A673 (cell line): ENCODE measurements around the gene AGBL5. TPM values are rescaled to one million over a fixed set of nuclear protein-coding genes. Genes with fewer than 3 reads are reported as not detected.
A peak's percentile ranks its signal among the peaks of the same experiment; 100 is the strongest.

Experiments
- BruUV-seq: library from RNA; stranded (reverse); fragments of 400-500 nt; replicated peaks from 2 replicates; lab custom pipeline; 2021; lab: Mats Ljungman, UMichigan
- CTCF ChIA-PET: fragments of 300-600 bp; sonication (Branson Sonifier 250); formaldehyde crosslinking; loops from one replicate; lab custom pipeline; 2022; ENCODE audit warnings: antibody characterized with exemption; lab: Charles Lee
- POLR2A ChIA-PET: fragments of 300-600 bp; sonication (Branson Sonifier 250); formaldehyde crosslinking; loops from one replicate; lab custom pipeline; 2022; ENCODE audit warnings: antibody characterized with exemption; ENCODE audit not compliant: low non-redundant PET; lab: Charles Lee
- DNase-seq: peaks from one replicate; pipeline ENCODE4 v3.0.0-alpha.2; 2015; ENCODE audit warnings: low spot score
- H3K27ac ChIP-seq: fragments of 200-600 bp; sonication (generic); 2 replicates; pipeline ENCODE4 v1.5.1; 2016; ENCODE audit warnings: mixed run types, low read depth, mild to moderate bottlenecking, mixed read lengths, antibody characterized with exemption, low read length; ENCODE audit not compliant: poor library complexity, severe bottlenecking
- H3K27me3 ChIP-seq: fragments of 200-600 bp; sonication (generic); replicated peaks from 2 replicates; pipeline ENCODE4 v1.6.1; 2017; ENCODE audit warnings: mixed run types, low read depth, mild to moderate bottlenecking, mixed read lengths, antibody characterized with exemption, low read length; ENCODE audit not compliant: insufficient read depth, poor library complexity
- H3K36me3 ChIP-seq: fragments of 200-600 bp; sonication (generic); 2 replicates; pipeline ENCODE4 v1.6.1; 2016; ENCODE audit warnings: mixed run types, mild to moderate bottlenecking, mixed read lengths, antibody characterized with exemption, low read length; ENCODE audit not compliant: insufficient read depth, poor library complexity, severe bottlenecking
- H3K4me1 ChIP-seq: fragments of 200-600 bp; sonication (generic); 2 replicates; pipeline ENCODE4 v1.6.1; 2017; ENCODE audit warnings: mixed run types, mild to moderate bottlenecking, mixed read lengths, antibody characterized with exemption, low read length; ENCODE audit not compliant: insufficient read depth, poor library complexity, severe bottlenecking
- H3K4me3 ChIP-seq: fragments of 200-600 bp; sonication (generic); 2 replicates; pipeline ENCODE4 v1.5.1; 2016; ENCODE audit warnings: low read depth, mixed run types, mild to moderate bottlenecking, mixed read lengths, low read length; ENCODE audit not compliant: poor library complexity, severe bottlenecking
- H3K9me3 ChIP-seq: fragments of 200-600 bp; sonication (generic); 2 replicates; pipeline ENCODE4 v1.6.1; 2016; ENCODE audit warnings: mixed run types, low read depth, mild to moderate bottlenecking, mixed read lengths, antibody characterized with exemption, low read length; ENCODE audit not compliant: poor library complexity, severe bottlenecking
- EZH2 ChIP-seq: fragments of 200-600 bp; sonication (generic); IDR thresholded peaks from 2 replicates; pipeline ENCODE4 v1.6.1; 2017; ENCODE audit warnings: borderline replicate concordance, low read depth, mild to moderate bottlenecking, mixed read lengths, antibody characterized with exemption, low read length; ENCODE audit not compliant: poor library complexity, severe bottlenecking
- intact Hi-C: fragments of 100-400 bp; cut with micrococcal nuclease; formaldehyde crosslinking; loops from one replicate; pipeline ENCODE4 v1.10.0; 2022; ENCODE audit not compliant: unreplicated experiment
- total RNA-seq: library from RNA; stranded (reverse); gene quantifications from 2 replicates; pipeline ENCODE4 v1.2.3, GENCODE V29; 2021
- TF ChIP-seq, protein P1 (sequence below): fragments of 300-800, 200-600 bp; sonication (generic); conservative IDR thresholded peaks from 2 replicates; pipeline ENCODE4 v1.5.1; 2017; ENCODE audit warnings: low read depth, mild to moderate bottlenecking, antibody characterized with exemption, low read length, moderate library complexity, mixed read lengths

The AGBL5 gene
- total RNA-seq, 1 experiment from 2014 or later: 64.1 TPM

DNA sequence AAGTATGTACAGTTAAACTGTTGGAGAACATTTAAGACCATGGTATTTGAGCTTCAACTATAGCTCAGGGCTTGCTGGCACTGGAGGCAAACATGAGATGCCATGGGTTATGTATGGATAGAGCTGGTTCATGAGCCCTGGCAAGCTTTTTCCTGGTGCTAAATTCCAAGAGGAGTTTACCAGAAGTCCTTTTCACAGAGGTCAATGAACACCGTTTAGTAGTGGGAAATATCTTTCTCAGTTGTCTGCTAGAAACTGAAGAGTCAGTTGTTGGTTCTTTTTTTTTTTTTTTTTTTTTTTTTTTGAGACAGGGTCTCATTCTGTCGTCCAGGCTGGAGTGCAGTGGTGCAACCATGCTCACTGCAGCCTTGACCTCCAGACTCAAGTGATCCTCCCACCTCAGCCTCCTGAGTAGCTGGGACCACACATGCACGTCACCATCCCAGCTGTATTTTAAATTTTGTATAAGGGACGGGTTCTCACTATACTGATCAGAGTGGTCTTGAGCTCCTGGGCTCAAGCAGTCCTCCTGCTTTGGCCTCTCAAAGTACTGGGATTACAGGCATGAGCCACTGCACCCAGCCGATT is 36.4 kb downstream of the AGBL5 start:
- no peak for DNase-seq
- no peaks in the 10 kb centered on the region for H3K9me3 ChIP-seq
- intact Hi-C loops: no loop called here
- H3K27ac ChIP-seq: no peak overlapping the region
- ChIA-PET CTCF (interaction anchor here (0.7 to 1.3 kb wide), 4 partner anchors 16 to 593 kb away, joined by 3 to 8 read pairs (median 6); partner anchors contain the start of gene OST4), POLR2A (interaction anchor here (0.7 kb wide), 1 partner anchor 16 kb away, joined by 15 read pairs; the partner anchor contains the start of gene OST4)
- H3K4me1 ChIP-seq: peaks cover 6% of the 10 kb centered on the region
- TF ChIP-seq EZH2: no peak
- no peaks in the 10 kb centered on the region for H3K27me3 ChIP-seq
- BruUV-seq: no TSS peak
- H3K4me3 ChIP-seq: peak overlapping the region; percentile 59
- H3K36me3 ChIP-seq: no peaks in the 10 kb centered on the region

DNA sequence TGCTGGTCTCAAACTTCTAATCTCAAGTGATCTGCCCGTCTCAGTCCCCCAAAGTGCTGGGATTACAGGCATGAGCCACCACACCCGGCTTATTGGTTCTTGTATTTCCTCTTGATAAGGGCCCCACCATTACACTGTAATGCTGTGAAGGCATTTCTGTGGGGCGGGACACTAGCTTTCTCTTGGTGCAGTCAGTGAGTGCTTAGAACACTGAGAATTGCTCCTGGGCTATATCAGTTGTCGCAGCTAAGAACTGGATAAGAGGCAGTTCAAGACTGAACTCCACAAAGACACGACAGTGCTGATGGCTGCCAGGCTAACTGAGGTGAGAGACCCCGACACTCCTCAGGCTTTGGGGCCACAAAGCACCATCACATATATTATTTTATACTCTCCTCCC is 37.2 kb downstream of the AGBL5 start:
- Histone ChIP-seq H3K36me3 (no peaks in the 10 kb centered on the region), H3K27me3 (no peaks in the 10 kb centered on the region), H3K4me1 (peaks cover 6% of the 10 kb centered on the region), H3K27ac (no peak overlapping the region), H3K4me3 (peak overlapping the region; percentile 59), H3K9me3 (no peaks in the 10 kb centered on the region)
- intact Hi-C loops: no loop called here
- ChIA-PET CTCF (interaction anchor here (0.6 to 0.7 kb wide), 2 partner anchors 214 to 593 kb away, joined by 3 to 4 read pairs; no protein-coding TSS in a partner anchor), POLR2A (no interaction called here)
- no TSS peak for BruUV-seq
- TF ChIP-seq EZH2: no peak
- TF ChIP-seq, protein P1, sequence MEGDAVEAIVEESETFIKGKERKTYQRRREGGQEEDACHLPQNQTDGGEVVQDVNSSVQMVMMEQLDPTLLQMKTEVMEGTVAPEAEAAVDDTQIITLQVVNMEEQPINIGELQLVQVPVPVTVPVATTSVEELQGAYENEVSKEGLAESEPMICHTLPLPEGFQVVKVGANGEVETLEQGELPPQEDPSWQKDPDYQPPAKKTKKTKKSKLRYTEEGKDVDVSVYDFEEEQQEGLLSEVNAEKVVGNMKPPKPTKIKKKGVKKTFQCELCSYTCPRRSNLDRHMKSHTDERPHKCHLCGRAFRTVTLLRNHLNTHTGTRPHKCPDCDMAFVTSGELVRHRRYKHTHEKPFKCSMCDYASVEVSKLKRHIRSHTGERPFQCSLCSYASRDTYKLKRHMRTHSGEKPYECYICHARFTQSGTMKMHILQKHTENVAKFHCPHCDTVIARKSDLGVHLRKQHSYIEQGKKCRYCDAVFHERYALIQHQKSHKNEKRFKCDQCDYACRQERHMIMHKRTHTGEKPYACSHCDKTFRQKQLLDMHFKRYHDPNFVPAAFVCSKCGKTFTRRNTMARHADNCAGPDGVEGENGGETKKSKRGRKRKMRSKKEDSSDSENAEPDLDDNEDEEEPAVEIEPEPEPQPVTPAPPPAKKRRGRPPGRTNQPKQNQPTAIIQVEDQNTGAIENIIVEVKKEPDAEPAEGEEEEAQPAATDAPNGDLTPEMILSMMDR: no peak
- DNase-seq: no peak

DNA sequence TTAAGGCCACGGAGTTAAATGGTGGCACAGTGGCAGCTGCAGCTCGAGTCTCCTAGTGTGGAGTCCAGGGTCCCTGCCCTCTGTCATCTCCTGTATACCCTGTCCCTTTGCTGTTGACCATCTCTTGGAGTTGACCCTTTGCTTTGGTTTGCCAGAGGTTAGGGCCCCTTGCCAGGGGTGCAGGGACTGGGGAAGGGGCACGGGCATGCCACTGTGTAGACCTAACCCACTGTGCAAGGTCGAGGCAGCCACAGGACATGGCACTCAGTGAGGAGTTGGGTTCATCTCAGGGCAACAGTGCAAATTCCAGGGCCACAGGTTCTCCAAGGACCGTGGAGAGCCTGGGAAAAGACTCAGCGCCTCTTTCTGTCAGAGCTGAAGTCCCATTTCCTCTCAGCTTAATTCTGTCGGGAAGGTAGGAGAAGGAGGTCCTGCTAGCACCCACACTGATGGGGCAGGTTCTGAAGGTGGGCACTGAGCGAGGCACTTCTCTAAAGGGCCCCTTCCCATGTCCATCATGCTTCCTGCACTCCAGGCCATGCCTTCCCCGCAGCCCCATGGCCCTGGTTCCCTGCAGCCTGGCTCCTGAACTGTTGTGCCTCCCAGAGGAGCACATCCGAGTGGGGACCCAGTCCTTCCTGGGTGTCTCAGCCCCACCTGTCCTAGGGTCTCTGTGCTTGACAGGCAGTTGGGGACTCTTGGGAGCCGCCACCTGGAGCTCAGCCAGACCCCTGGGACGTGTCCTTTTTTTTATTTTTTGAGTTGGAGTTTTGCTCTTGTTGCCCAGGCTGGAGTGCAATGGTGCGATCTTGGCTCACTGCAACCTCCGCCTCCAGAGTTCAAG is 37.9 kb downstream of the AGBL5 start:
- Histone ChIP-seq H3K9me3 (no peaks in the 10 kb centered on the region), H3K36me3 (no peaks in the 10 kb centered on the region), H3K27ac (no peak overlapping the region), H3K4me3 (no peak overlapping the region), H3K27me3 (no peaks in the 10 kb centered on the region), H3K4me1 (peaks cover 6% of the 10 kb centered on the region)
- no TSS peak for BruUV-seq
- TF ChIP-seq, protein P1: no peak
- no peak for TF ChIP-seq EZH2
- CTCF ChIA-PET: interaction anchor here (0.6 to 0.7 kb wide), 2 partner anchors 37 to 214 kb away, joined by 3 to 4 read pairs; no protein-coding TSS in a partner anchor
- no peak for DNase-seq
- POLR2A ChIA-PET: no interaction called here
- intact Hi-C loops: no loop called here
